ENCODE measurements around the gene CAPN7. TPM values are rescaled to one million over a fixed set of nuclear protein-coding genes. Genes with fewer than 3 reads are reported as not detected.

CAPN7 gene
- total RNA-seq, 1 donor from 2014 or later = 57.7 TPM

DNA sequence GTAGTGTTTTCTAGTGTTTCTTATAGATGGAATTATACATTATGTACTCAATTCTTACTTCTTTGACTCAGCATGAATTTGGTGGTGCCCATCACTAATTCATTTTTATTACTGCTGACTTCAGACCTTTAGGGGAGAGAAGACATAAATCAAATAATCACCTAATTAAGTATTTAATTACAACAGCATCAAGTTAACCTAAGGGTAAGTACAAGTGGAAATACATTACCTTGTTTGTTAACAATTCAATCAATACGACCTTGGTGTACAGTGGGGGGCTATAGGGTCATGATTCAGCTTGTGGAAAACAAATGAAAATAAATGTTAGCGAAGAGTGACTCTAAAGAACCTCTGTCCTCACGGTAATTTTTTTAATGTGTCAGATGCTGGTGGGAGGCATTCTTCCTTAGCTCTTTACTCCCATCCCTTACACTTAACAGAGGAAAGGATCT is 538 bp upstream of the CAPN7 start:
- H3K27ac ChIP-seq = no peak overlapping the region

GRCh38 chr3:15206662-15207576 is 873 bp downstream of the CAPN7 start:
- peak overlapping the region; percentile 93 for H3K4me2 ChIP-seq
- H3K36me3 Mint-ChIP-seq = no peaks in the 10 kb centered on the region
- H3K9me3 Mint-ChIP-seq = no peaks in the 10 kb centered on the region
- H3K4me3 ChIP-seq = peak overlapping the region; percentile 65
- H3K27ac ChIP-seq = peak overlapping the region; percentile 70
- H3K4me1 ChIP-seq = peaks cover 11% of the 10 kb centered on the region
- H3K4me3 Mint-ChIP-seq = peak overlapping the region; percentile 96
- H3K79me2 ChIP-seq (ENCODE audit: low read depth) = peaks cover 47% of the 10 kb centered on the region
- H2AFZ ChIP-seq (replicated peaks) = peak overlapping the region; percentile 85
- peaks cover 17% of the 10 kb centered on the region for H3K4me1 Mint-ChIP-seq
- peaks cover 2% of the 10 kb centered on the region for H3K27me3 Mint-ChIP-seq (ENCODE audit: insufficient read depth, low read depth)
- peaks cover 17% of the 10 kb centered on the region for H4K20me1 ChIP-seq (ENCODE audit: low read depth)
- H3K9ac ChIP-seq = peak overlapping the region; percentile 65
- DNase-seq (ENCODE audit: low spot score) = peak; percentile 42
- H3F3A ChIP-seq (ENCODE audit: low read depth) = peaks cover 24% of the 10 kb centered on the region
- TF ChIP-seq CTCF (IDR thresholded peaks at IDR 0.05) = no peak
- no peak for TF ChIP-seq EZH2phosphoT487 (IDR thresholded peaks at IDR 0.05)
- TF ChIP-seq EZH2 (IDR thresholded peaks at IDR 0.05) = no peak
- H3K27ac Mint-ChIP-seq = peak overlapping the region; percentile 68
- H3K9me3 ChIP-seq (ENCODE audit: low read depth) = no peaks in the 10 kb centered on the region
- H3K27me3 ChIP-seq = no peaks in the 10 kb centered on the region
- no peaks in the 10 kb centered on the region for H3K36me3 ChIP-seq

More for the DNA sequence above, 538 bp upstream of the CAPN7 start:
- Mint-ChIP-seq H3K9me3 (no peaks in the 10 kb centered on the region), H3K27ac (peak overlapping the region; percentile 59), H3K4me1 (peaks cover 17% of the 10 kb centered on the region), H3K27me3 (ENCODE audit: insufficient read depth, low read depth) (peaks cover 2% of the 10 kb centered on the region), H3K4me3 (peak overlapping the region; percentile 85), H3K36me3 (no peaks in the 10 kb centered on the region)
- Histone ChIP-seq H3K36me3 (no peaks in the 10 kb centered on the region), H3K79me2 (ENCODE audit: low read depth) (peaks cover 38% of the 10 kb centered on the region), H3K27me3 (no peaks in the 10 kb centered on the region), H3K4me1 (peaks cover 11% of the 10 kb centered on the region), H3K9me3 (ENCODE audit: low read depth) (no peaks in the 10 kb centered on the region), H3K9ac (no peak overlapping the region), H2AFZ (replicated peaks) (peak overlapping the region; percentile 85), H3K4me3 (peak overlapping the region; percentile 65), H4K20me1 (ENCODE audit: low read depth) (peaks cover 17% of the 10 kb centered on the region), H3K4me2 (peak overlapping the region; percentile 93), H3F3A (ENCODE audit: low read depth) (peaks cover 24% of the 10 kb centered on the region)
- no peak for DNase-seq (ENCODE audit: low spot score)
- no peak for TF ChIP-seq CTCF (IDR thresholded peaks at IDR 0.05)

DNA sequence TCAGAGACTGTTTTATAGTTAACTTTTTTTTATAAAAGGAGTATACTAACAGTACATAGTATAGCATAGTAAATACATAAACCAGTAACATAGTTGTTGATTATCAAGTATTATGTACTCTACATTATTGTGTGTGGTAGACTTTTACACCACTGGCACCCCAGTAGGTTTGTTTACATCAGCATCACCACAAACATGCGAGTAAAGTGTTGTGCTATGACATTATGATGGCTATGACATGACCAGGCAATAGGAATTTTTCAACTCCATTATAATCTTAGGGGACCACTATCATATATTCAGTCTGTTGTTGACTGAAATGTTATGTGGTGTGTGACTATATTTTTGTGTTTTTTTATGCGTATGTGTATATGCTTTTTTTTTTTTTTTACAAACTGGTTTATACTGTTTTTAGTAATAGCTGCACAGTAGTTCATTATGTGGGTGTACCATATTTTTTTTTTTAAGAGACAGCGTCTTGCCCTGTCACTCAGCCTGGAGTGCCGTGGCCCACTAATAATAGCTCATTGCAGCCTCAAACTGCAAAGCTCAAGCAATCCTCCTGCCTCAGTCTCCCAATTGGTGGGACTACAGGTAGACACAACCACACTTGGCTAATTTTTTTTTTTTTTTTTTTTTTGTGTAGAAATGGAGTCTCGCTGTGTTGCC is 1.9 kb downstream of the CAPN7 start:
- Histone ChIP-seq H3K79me2 (ENCODE audit: low read depth) (peaks cover 47% of the 10 kb centered on the region), H3K9ac (peak overlapping the region; percentile 65), H3K4me2 (peak overlapping the region; percentile 93), H3K27me3 (no peaks in the 10 kb centered on the region), H3K4me3 (peak overlapping the region; percentile 65), H3K9me3 (ENCODE audit: low read depth) (no peaks in the 10 kb centered on the region), H3K4me1 (peaks cover 11% of the 10 kb centered on the region), H3K36me3 (no peaks in the 10 kb centered on the region), H4K20me1 (ENCODE audit: low read depth) (peaks cover 17% of the 10 kb centered on the region), H3F3A (ENCODE audit: low read depth) (peaks cover 24% of the 10 kb centered on the region), H2AFZ (replicated peaks) (no peak overlapping the region), H3K27ac (no peak overlapping the region)
- Mint-ChIP-seq H3K4me1 (peaks cover 14% of the 10 kb centered on the region), H3K4me3 (peak overlapping the region; percentile 96), H3K27me3 (ENCODE audit: insufficient read depth, low read depth) (peaks cover 2% of the 10 kb centered on the region), H3K9me3 (no peaks in the 10 kb centered on the region), H3K27ac (no peak overlapping the region), H3K36me3 (peaks cover 2% of the 10 kb centered on the region)
- DNase-seq (ENCODE audit: low spot score) = no peak
- TF ChIP-seq CTCF (IDR thresholded peaks at IDR 0.05) (no peak), EZH2phosphoT487 (IDR thresholded peaks at IDR 0.05) (no peak), EZH2 (IDR thresholded peaks at IDR 0.05) (no peak)
